Osteocyte (in vitro differentiated cells): Measurements from ENCODE around the gene EPS8. TPM values are rescaled to one million over a fixed set of nuclear protein-coding genes. Genes with fewer than 3 reads are reported as not detected.
A peak's percentile ranks its signal among the peaks of the same experiment; 100 is the strongest.

Source experiments
- DNase-seq: peaks from one replicate; pipeline ENCODE4 v3.0.0; 2021; ENCODE audit warnings: mixed read lengths; ENCODE audit not compliant: unreplicated experiment; ENCODE audit errors: extremely low spot score
- H3K27ac Mint-ChIP-seq: one replicate; pipeline ENCODE4 v1.8.0; 2021; ENCODE audit warnings: mild to moderate bottlenecking, mixed read lengths; ENCODE audit not compliant: unreplicated experiment
- H3K27me3 Mint-ChIP-seq: one replicate; pipeline ENCODE4 v1.8.0; 2021; ENCODE audit warnings: mixed read lengths; ENCODE audit not compliant: unreplicated experiment
- H3K36me3 Mint-ChIP-seq: one replicate; pipeline ENCODE4 v1.8.0; 2021; ENCODE audit warnings: mixed read lengths; ENCODE audit not compliant: unreplicated experiment
- H3K4me1 Mint-ChIP-seq: one replicate; pipeline ENCODE4 v1.8.0; 2021; ENCODE audit warnings: mixed read lengths; ENCODE audit not compliant: unreplicated experiment
- H3K4me3 Mint-ChIP-seq: one replicate; pipeline ENCODE4 v1.8.0; 2021; ENCODE audit warnings: mild to moderate bottlenecking, moderate library complexity, mixed read lengths; ENCODE audit not compliant: unreplicated experiment
- H3K9me3 Mint-ChIP-seq: one replicate; pipeline ENCODE4 v1.8.0; 2021; ENCODE audit warnings: mixed read lengths; ENCODE audit not compliant: unreplicated experiment
- total RNA-seq: library from RNA; stranded (reverse); gene quantifications from 2 replicates; pipeline ENCODE4 v1.2.1, GENCODE V29; 2021
- TF ChIP-seq, protein P1 (sequence below): fragments of 200-600 bp; sonication (generic); IDR thresholded peaks from 2 replicates; pipeline ENCODE4 v1.5.0; 2021; ENCODE audit warnings: antibody characterized with exemption, mild to moderate bottlenecking, moderate library complexity

Gene EPS8
- total RNA-seq, 1 donor from 2014 or later = 308 TPM

DNA sequence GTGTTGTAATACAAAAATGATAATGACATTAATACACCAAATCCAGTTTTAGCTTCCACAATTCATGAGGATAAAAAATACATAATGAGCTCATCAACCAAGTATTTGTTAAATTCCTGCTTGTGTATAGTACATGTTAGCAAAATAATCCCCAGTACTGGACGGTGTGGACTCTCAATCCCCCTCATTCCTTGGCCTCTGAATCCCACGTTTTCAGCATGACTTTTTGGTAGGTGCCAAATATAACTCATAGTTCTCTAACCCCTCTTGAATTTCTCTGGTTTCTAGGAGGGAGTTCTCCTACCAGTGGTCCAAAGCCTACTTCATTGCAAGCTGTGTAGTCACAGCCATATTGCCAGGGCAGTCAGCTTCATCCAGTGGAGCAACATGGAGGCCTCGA lies 41.4 kb upstream of the EPS8 start:
- no peaks in the 10 kb centered on the region for H3K27me3 Mint-ChIP-seq
- no peak for DNase-seq
- H3K36me3 Mint-ChIP-seq = no peaks in the 10 kb centered on the region
- H3K9me3 Mint-ChIP-seq = no peaks in the 10 kb centered on the region
- H3K4me3 Mint-ChIP-seq = no peak overlapping the region
- peaks cover 37% of the 10 kb centered on the region for H3K4me1 Mint-ChIP-seq
- H3K27ac Mint-ChIP-seq = peak overlapping the region; percentile 88
- TF ChIP-seq, protein P1, sequence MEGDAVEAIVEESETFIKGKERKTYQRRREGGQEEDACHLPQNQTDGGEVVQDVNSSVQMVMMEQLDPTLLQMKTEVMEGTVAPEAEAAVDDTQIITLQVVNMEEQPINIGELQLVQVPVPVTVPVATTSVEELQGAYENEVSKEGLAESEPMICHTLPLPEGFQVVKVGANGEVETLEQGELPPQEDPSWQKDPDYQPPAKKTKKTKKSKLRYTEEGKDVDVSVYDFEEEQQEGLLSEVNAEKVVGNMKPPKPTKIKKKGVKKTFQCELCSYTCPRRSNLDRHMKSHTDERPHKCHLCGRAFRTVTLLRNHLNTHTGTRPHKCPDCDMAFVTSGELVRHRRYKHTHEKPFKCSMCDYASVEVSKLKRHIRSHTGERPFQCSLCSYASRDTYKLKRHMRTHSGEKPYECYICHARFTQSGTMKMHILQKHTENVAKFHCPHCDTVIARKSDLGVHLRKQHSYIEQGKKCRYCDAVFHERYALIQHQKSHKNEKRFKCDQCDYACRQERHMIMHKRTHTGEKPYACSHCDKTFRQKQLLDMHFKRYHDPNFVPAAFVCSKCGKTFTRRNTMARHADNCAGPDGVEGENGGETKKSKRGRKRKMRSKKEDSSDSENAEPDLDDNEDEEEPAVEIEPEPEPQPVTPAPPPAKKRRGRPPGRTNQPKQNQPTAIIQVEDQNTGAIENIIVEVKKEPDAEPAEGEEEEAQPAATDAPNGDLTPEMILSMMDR = no peak

DNA sequence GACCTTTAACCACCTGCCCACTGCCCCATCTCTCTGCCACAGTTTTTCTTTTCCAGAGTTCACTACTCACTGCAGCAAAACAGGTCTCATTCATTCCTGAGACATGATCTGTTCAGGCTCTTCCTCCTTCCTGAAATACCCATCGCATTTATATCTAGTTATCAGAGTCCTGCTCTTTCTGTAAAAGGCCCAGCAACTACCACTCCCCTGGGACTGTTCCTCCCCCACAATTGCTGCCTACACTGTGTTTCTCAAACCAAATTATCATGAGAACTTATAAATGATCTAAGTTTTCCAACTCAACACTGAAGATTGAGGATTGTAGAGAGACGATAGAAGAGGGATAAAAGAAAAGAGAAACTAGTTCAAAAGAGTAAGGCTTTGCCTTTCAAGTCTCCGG lies 40.8 kb upstream of the EPS8 start:
- Mint-ChIP-seq H3K27me3 (no peaks in the 10 kb centered on the region), H3K4me1 (peaks cover 37% of the 10 kb centered on the region), H3K27ac (peak overlapping the region; percentile 88), H3K4me3 (peak overlapping the region; percentile 15), H3K9me3 (no peaks in the 10 kb centered on the region), H3K36me3 (no peaks in the 10 kb centered on the region)
- DNase-seq = no peak
- TF ChIP-seq, protein P1 = no peak

DNA sequence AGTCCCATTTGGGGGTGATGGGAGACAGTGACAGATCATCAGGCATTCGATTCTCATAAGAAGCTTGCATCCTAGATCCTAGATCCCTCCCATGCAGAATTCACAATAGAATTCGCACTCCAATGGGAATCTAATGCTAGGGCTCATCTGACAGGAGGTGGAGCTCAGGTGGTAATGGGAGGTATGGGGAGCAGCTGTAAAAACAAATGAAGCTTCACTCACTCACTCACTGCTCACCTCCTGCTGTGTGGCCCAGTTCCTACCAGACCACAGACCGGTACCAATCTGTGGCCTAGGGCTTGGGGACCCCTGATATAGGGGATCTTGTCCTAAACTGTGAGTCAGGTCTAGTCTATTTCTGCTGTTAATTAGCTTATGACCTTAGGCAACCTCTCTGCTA lies 40.1 kb upstream of the EPS8 start:
- TF ChIP-seq, protein P1 = no peak
- H3K9me3 Mint-ChIP-seq = no peaks in the 10 kb centered on the region
- H3K27me3 Mint-ChIP-seq = no peaks in the 10 kb centered on the region
- no peak for DNase-seq
- H3K4me3 Mint-ChIP-seq = no peak overlapping the region
- peaks cover 37% of the 10 kb centered on the region for H3K4me1 Mint-ChIP-seq
- H3K27ac Mint-ChIP-seq = peak overlapping the region; percentile 88
- no peaks in the 10 kb centered on the region for H3K36me3 Mint-ChIP-seq

DNA sequence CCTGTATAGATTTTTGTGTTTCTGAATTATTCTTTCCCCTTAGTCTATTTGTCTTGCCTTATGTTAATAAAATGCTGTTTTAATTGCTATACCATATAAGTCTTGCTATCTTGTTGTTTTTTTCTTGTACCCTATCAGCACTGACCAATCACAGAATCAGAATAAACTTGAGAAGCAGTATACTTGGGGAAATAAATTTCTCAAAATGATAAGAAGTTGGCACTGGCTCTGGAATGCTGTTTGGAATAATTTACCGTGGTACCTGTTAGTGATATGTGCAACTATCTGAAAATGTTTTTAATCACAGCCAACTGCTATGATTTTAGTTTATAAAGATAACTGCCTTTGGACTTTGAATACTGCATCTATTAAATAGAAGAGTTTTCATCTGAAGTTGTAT lies 37.9 kb upstream of the EPS8 start:
- Mint-ChIP-seq H3K27me3 (no peaks in the 10 kb centered on the region), H3K4me1 (peaks cover 29% of the 10 kb centered on the region), H3K4me3 (no peak overlapping the region), H3K27ac (no peak overlapping the region), H3K9me3 (no peaks in the 10 kb centered on the region), H3K36me3 (no peaks in the 10 kb centered on the region)
- no peak for DNase-seq
- TF ChIP-seq, protein P1 = no peak

DNA sequence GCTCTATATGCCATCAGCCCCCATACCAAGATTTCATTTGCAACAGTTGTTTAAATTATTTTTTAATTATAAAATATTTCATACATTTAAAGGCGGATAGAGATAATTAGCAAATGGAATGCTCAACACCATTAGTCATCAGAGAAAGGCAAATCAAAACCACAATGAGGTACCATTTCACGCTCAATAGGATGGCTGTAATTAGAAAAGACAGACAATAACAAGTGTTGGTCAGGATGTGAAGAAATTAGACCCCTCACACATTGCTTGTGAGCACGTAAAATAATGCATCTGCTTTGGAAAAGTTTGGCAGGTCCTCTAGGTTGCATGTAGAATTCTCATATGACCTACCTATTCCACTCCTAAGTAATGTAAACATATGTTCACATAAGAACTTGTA lies 35.3 kb upstream of the EPS8 start:
- Mint-ChIP-seq H3K4me3 (no peak overlapping the region), H3K9me3 (no peaks in the 10 kb centered on the region), H3K36me3 (no peaks in the 10 kb centered on the region), H3K27ac (no peak overlapping the region), H3K27me3 (no peaks in the 10 kb centered on the region), H3K4me1 (peaks cover 4% of the 10 kb centered on the region)
- DNase-seq = no peak
- TF ChIP-seq, protein P1 = no peak
